GM12878 (cell line): ENCODE results near the gene KIAA0319L. TPM values are rescaled to one million over a fixed set of nuclear protein-coding genes. Genes with fewer than 3 reads are reported as not detected.

Experiments used
- ATAC-seq: fragments of 200-7000 bp; cut with Tn5 transposase; 3 replicates; pipeline ENCODE4 v1.9.1; 2020; ENCODE audit warnings: mild to moderate bottlenecking, moderate library complexity
- BruUV-seq: library from RNA; stranded (reverse); fragments of 400-500 nt; replicated peaks from 2 replicates; lab custom pipeline; 2021; lab: Mats Ljungman, UMichigan
- CTCF ChIA-PET: fragments of 300-600 bp; sonication (Branson Sonifier 250); formaldehyde crosslinking; extraction: SDS; loops from one replicate; lab custom pipeline; 2021; ENCODE audit warnings: inconsistent platforms; lab: Yijun Ruan, JAX
- POLR2A ChIA-PET: fragments of 350-600 bp; formaldehyde crosslinking; extraction: SDS; loops from one replicate; lab custom pipeline; 2021; ENCODE audit warnings: inconsistent platforms; lab: Charles Lee
- RAD21 ChIA-PET: fragments of 300-600 bp; sonication (Branson Sonifier 250); formaldehyde crosslinking; loops from one replicate; lab custom pipeline; 2023; ENCODE audit warnings: antibody characterized with exemption; ENCODE audit not compliant: unreplicated experiment; lab: Charles Lee
- SMC1A ChIA-PET: fragments of 300-600 bp; sonication (Branson Sonifier 250); formaldehyde crosslinking; loops from one replicate; lab custom pipeline; 2023; ENCODE audit not compliant: unreplicated experiment, uncharacterized antibody; lab: Charles Lee
- DNase-seq: peaks from one replicate; pipeline ENCODE4 v3.0.0-alpha.2; 2011; ENCODE audit warnings: low read depth, low spot score
- FAIRE-seq: peaks from 3 replicates; lab custom pipeline; 2011; peaks lifted over from hg19 to GRCh38; lab: Jason Lieb, UNC
- H2AFZ ChIP-seq: 2 replicates; pipeline ENCODE4 v1.6.0; 2011; ENCODE audit warnings: low read depth, low read length, control low read depth; ENCODE audit not compliant: control insufficient read depth
- H3K27ac ChIP-seq: 2 replicates; pipeline ENCODE4 v1.5.1; 2011; ENCODE audit warnings: control low read depth; ENCODE audit not compliant: control insufficient read depth, insufficient read depth
- H3K27me3 ChIP-seq, 2 experiments: replicated peaks in 1 of 2; 2 replicates each; pipeline versions ENCODE4 v1.6.0 to v1.6.1; 2011; ENCODE audit warnings: low read length in 1 of 2; ENCODE audit not compliant: control insufficient read depth in 2 of 2, insufficient read depth in 2 of 2
- H3K36me3 ChIP-seq, 2 experiments: 2 replicates each; pipeline ENCODE4 v1.5.1; 2011; ENCODE audit warnings: low read length in 1 of 2; ENCODE audit not compliant: control insufficient read depth in 2 of 2, insufficient read depth in 2 of 2
- H3K4me1 ChIP-seq: 2 replicates; pipeline ENCODE4 v1.6.1; 2011; ENCODE audit warnings: mild to moderate bottlenecking, low read length, moderate library complexity, mixed read lengths; ENCODE audit not compliant: control insufficient read depth, insufficient read depth
- H3K4me2 ChIP-seq: 2 replicates; pipeline ENCODE4 v1.6.0; 2011; ENCODE audit warnings: control low read depth; ENCODE audit not compliant: control insufficient read depth, insufficient read depth
- H3K4me3 ChIP-seq: fragments of 200-600 bp; sonication (generic); 2 replicates; pipeline ENCODE4 v1.5.1; 2016
- H3K79me2 ChIP-seq: 2 replicates; pipeline ENCODE4 v1.6.0; 2011; ENCODE audit warnings: low read length; ENCODE audit not compliant: control insufficient read depth, insufficient read depth
- H3K9ac ChIP-seq: 2 replicates; pipeline ENCODE4 v1.8.0; 2011; ENCODE audit warnings: low read length, control low read depth, mixed read lengths; ENCODE audit not compliant: control insufficient read depth, insufficient read depth
- H3K9me3 ChIP-seq: replicated peaks from 3 replicates; pipeline ENCODE4 v1.5.1; 2011; ENCODE audit warnings: mild to moderate bottlenecking, low read length; ENCODE audit not compliant: control insufficient read depth, insufficient read depth
- H4K20me1 ChIP-seq: 2 replicates; pipeline ENCODE4 v1.6.0; 2011; ENCODE audit not compliant: control insufficient read depth, insufficient read depth
- ASH2L ChIP-seq: fragments of 300-600, 200-600 bp; sonication (generic); IDR thresholded peaks from 2 replicates; pipeline ENCODE4 v1.6.1; 2017; ENCODE audit warnings: low read depth, mild to moderate bottlenecking, borderline replicate concordance
- ATF3 ChIP-seq: IDR thresholded peaks from 2 replicates; pipeline ENCODE4 v1.6.1; 2011; ENCODE audit warnings: low read depth, mild to moderate bottlenecking, low read length, moderate library complexity, borderline replicate concordance; ENCODE audit errors: extremely low read depth
- DPF2 ChIP-seq: fragments of 450-650 bp; IDR thresholded peaks from 2 replicates; pipeline ENCODE4 v1.6.1; 2017; ENCODE audit warnings: mild to moderate bottlenecking
- E2F4 ChIP-seq: IDR thresholded peaks from 2 replicates; pipeline ENCODE4 v1.6.1; 2012; ENCODE audit warnings: low read depth, low read length, improper control_type of control experiment
- EP300 ChIP-seq, 2 experiments: fragments of 150-350 bp in 1 of 2; IDR thresholded peaks; 2 replicates each; pipeline ENCODE4 v1.6.1; 2011 to 2012; ENCODE audit warnings: low read depth in 2 of 2, low read length in 2 of 2, borderline replicate concordance in 1 of 2, improper control_type of control experiment in 1 of 2, inconsistent platforms in 1 of 2; ENCODE audit not compliant: control insufficient read depth in 1 of 2
- HDGF ChIP-seq: fragments of 450-650 bp; IDR thresholded peaks from 2 replicates; pipeline ENCODE4 v1.6.1; 2016; ENCODE audit warnings: antibody characterized with exemption
- IRF5 ChIP-seq: fragments of 450-650 bp; IDR thresholded peaks from 2 replicates; pipeline ENCODE4 v1.6.1; 2017; ENCODE audit warnings: borderline replicate concordance
- JUNB ChIP-seq: IDR thresholded peaks from 2 replicates; pipeline ENCODE4 v1.6.1; 2016; ENCODE audit warnings: antibody characterized with exemption, mild to moderate bottlenecking
- NFXL1 ChIP-seq: fragments of 450-650 bp; IDR thresholded peaks from 2 replicates; pipeline ENCODE4 v1.6.1; 2017; ENCODE audit warnings: antibody characterized with exemption, mild to moderate bottlenecking, borderline replicate concordance
- PKNOX1 ChIP-seq: fragments of 450-650 bp; IDR thresholded peaks from 2 replicates; pipeline ENCODE4 v1.6.1; 2016; ENCODE audit warnings: mild to moderate bottlenecking
- POLR2AphosphoS5 ChIP-seq: IDR thresholded peaks from 2 replicates; pipeline ENCODE4 v1.6.1; 2011; ENCODE audit warnings: mild to moderate bottlenecking, low read length, inconsistent platforms
- RELA ChIP-seq: fragments of 450-650 bp; IDR thresholded peaks from 2 replicates; pipeline ENCODE4 v1.8.0; 2014; ENCODE audit warnings: borderline replicate concordance; ENCODE audit not compliant: partially characterized antibody
- SKIL ChIP-seq: fragments of 450-650 bp; IDR thresholded peaks from 2 replicates; pipeline ENCODE4 v1.6.1; 2017; ENCODE audit warnings: mild to moderate bottlenecking, low read depth, inconsistent platforms; ENCODE audit not compliant: poor library complexity, severe bottlenecking
- SMC3 ChIP-seq: IDR thresholded peaks from 2 replicates; pipeline ENCODE4 v1.6.1; 2011; ENCODE audit warnings: low read length, improper control_type of control experiment, borderline replicate concordance
- SP1 ChIP-seq: IDR thresholded peaks from one replicate; pipeline ENCODE4 v1.6.1; 2011; ENCODE audit warnings: low read depth, low read length
- SUPT20H ChIP-seq: IDR thresholded peaks from 2 replicates; pipeline ENCODE4 v1.6.1; 2011; ENCODE audit warnings: low read depth, mild to moderate bottlenecking, low read length, moderate library complexity, borderline replicate concordance; ENCODE audit not compliant: control insufficient read depth
- SUZ12 ChIP-seq: fragments of 200-600 bp; sonication (generic); IDR thresholded peaks from one replicate; pipeline ENCODE4 v1.6.1; 2018; ENCODE audit warnings: antibody characterized with exemption, mild to moderate bottlenecking; ENCODE audit not compliant: unreplicated experiment
- TAF1 ChIP-seq: IDR thresholded peaks from 2 replicates; pipeline ENCODE4 v1.6.1; 2011; ENCODE audit warnings: mild to moderate bottlenecking, low read depth, low read length, borderline replicate concordance
- WGBS: methylation state at CpG from one replicate; pipeline ENCODE4 v1.1.6; 2016; ENCODE audit warnings: low lambda C conversion rate; ENCODE audit not compliant: insufficient replicate concordance, insufficient coverage; ENCODE audit errors: missing lambda C conversion rate; 5-methylcytosine and 5-hydroxymethylcytosine counted together
- in situ Hi-C: fragments of 300-500 bp; cut with MboI; formaldehyde crosslinking; loops from 9 replicates; pipeline ENCODE4 v1.14.3; 2018; ENCODE audit warnings: mixed read lengths
- intact Hi-C: fragments of 100-400 bp; cut with micrococcal nuclease; formaldehyde crosslinking; loops from one replicate; pipeline ENCODE4 v1.14.2; 2022; ENCODE audit not compliant: unreplicated experiment
- polyA plus RNA-seq, 11 experiments: library from polyadenylated mRNA; depleted of rRNA in 4 of 11; unstranded in 6 of 11; stranded (reverse) in 5 of 11; fragments of >200 nt; fragmentation: Nextera tagmentation in 4 of 11; fragmentation: Illumina TruSeq in 1 of 11; extraction: Ambion mirVana in 4 of 11; extraction: Trizol in 1 of 11; gene quantifications; 1 replicate in 1 of 11; 2 replicates in 10 of 11; pipeline versions ENCODE4 v1.2.1 to v1.2.3, GENCODE V29; 2011 to 2016; ENCODE audit warnings: inconsistent platforms in 2 of 11, missing spikeins in 2 of 11, low read depth in 1 of 11
- total RNA-seq, 4 experiments: library from RNA; depleted of rRNA in 3 of 4; stranded (reverse); fragments of >200 nt in 3 of 4; fragmentation: Illumina TruSeq in 1 of 4; extraction: Trizol in 1 of 4; gene quantifications; 2 replicates each; pipeline versions ENCODE4 v1.2.1 to v1.2.3, GENCODE V29; 2013 to 2021

The KIAA0319L gene
- total and polyA plus RNA-seq, 10 of the 15 experiments (the other 5 are each of a cell fraction or from before 2014, with no cell fraction given) = 2.6 to 57.8 (median 25.4) TPM

GRCh38 chr1:35451125-35451528 lies 106.1 kb downstream of the KIAA0319L start:
- Histone ChIP-seq H3K9me3 (no peaks in the 10 kb centered on the region), H3K27ac (no peak overlapping the region), H2AFZ (no peak overlapping the region), H4K20me1 (no peaks in the 10 kb centered on the region), H3K4me2 (no peak overlapping the region), H3K36me3 (peaks cover 12 to 32% of the 10 kb centered on the region in 2 experiments), H3K27me3 (no peaks in the 10 kb centered on the region), H3K79me2 (no peaks in the 10 kb centered on the region), H3K9ac (no peak overlapping the region), H3K4me1 (no peaks in the 10 kb centered on the region), H3K4me3 (no peak overlapping the region)
- in situ Hi-C loops = loop anchor here (5.0 kb wide), 1 partner anchor 111 kb away; no protein-coding TSS in a partner anchor
- CTCF ChIA-PET = interaction anchor here (0.6 to 9.3 kb wide), 65 partner anchors 8 to 576 kb away, joined by 3 to 260 read pairs (median 5); partner anchors contain the start of genes C1orf216, CLSPN, KIAA0319L and NCDN
- no peak for DNase-seq
- SMC1A ChIA-PET = interaction anchor here (0.7 to 14.3 kb wide), 45 partner anchors 9 to 330 kb away, joined by 3 to 254 read pairs (median 5); partner anchors contain the start of genes KIAA0319L and NCDN
- peak; percentile 99 for ATAC-seq
- BruUV-seq = no TSS peak
- RAD21 ChIA-PET = interaction anchor here (0.6 to 7.7 kb wide), 34 partner anchors 9 to 372 kb away, joined by 3 to 139 read pairs (median 6); partner anchors contain the start of genes CLSPN, KIAA0319L, NCDN and ZMYM1
- peak; percentile 91 for FAIRE-seq
- POLR2A ChIA-PET = interaction anchor here (0.9 to 2.0 kb wide), 7 partner anchors 85 to 113 kb away, joined by 3 to 9 read pairs (median 6); no protein-coding TSS in a partner anchor
- intact Hi-C loops = loop anchor here (1.0 to 5.0 kb wide), 5 partner anchors 56 to 321 kb away; partner anchors contain the start of gene C1orf216
- WGBS = 0% methylated on average over 3 of the region's 3 CpGs
- TF ChIP-seq SUZ12 = no peak
- TF ChIP-seq POLR2AphosphoS5 = no peak
- TF ChIP-seq SKIL = no peak
- TF ChIP-seq EP300 (IDR thresholded peaks at IDR 0.05; ENCODE audit: borderline replicate concordance in 1 of 2, control insufficient read depth in 1 of 2, low read depth in 2 of 2, low read length in 2 of 2) = no peak
- no peak for TF ChIP-seq RELA
- no peak for TF ChIP-seq JUNB
- TF ChIP-seq IRF5 = no peak
- no peak for TF ChIP-seq ATF3
- no peak for TF ChIP-seq HDGF
- no peak for TF ChIP-seq ASH2L
- no peak for TF ChIP-seq PKNOX1
- no peak for TF ChIP-seq E2F4
- no peak for TF ChIP-seq NFXL1
- peak; percentile 97 for TF ChIP-seq SMC3
- no peak for TF ChIP-seq TAF1
- no peak for TF ChIP-seq DPF2
- TF ChIP-seq SP1 = no peak
- no peak for TF ChIP-seq SUPT20H
